ENCODE data around the gene NDUFAF8. TPM values are rescaled to one million over a fixed set of nuclear protein-coding genes. Genes with fewer than 3 reads are reported as not detected.

Gene NDUFAF8
- total and polyA plus RNA-seq, 10 of the 15 experiments (the other 5 are each of a cell fraction or from before 2014, with no cell fraction given), result 22.0 to 307 (median 106) TPM

DNA sequence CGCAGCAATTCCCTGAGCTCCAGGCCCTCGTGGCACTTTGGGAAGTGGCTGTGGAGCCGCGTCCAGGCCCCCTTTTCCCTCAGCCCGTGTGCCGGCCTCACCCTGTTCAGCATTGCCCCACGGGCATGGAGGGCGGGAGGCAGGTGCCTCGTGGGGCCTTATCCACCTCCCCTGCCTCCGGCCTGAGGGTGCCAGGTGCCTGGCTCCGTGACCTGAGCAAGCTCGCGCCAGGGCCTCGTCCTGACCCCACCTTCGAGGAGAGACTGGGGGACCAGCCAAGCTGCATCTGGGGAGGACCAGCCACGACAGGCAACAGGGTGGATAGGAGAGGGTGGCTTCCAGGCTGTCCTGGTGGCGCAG, 46.1 kb upstream of the NDUFAF8 start:
- POLR2A ChIA-PET, result no interaction called here

More for the DNA sequence above, 46.1 kb upstream of the NDUFAF8 start:
- Histone ChIP-seq H3K4me2 (ENCODE audit: control insufficient read depth, insufficient read depth) (no peak overlapping the region), H3K9ac (ENCODE audit: control insufficient read depth, insufficient read depth, low read length) (no peak overlapping the region), H3K27me3 (replicated peaks in 1 of 2; ENCODE audit: control insufficient read depth in 2 of 2, insufficient read depth in 2 of 2, low read length in 1 of 2) (no peaks in the 10 kb centered on the region), H3K4me1 (ENCODE audit: control insufficient read depth, insufficient read depth, low read length) (peaks cover 3% of the 10 kb centered on the region; the same call in 1 of the 2 replicates), H2AFZ (ENCODE audit: control insufficient read depth, low read depth, low read length) (no peak overlapping the region), H3K27ac (ENCODE audit: control insufficient read depth, insufficient read depth) (no peak overlapping the region), H3K4me3 (no peak overlapping the region), H3K36me3 (ENCODE audit: control insufficient read depth in 2 of 2, insufficient read depth in 2 of 2, low read length in 1 of 2) (peaks cover 0 to 5% of the 10 kb centered on the region in 2 experiments; a peak in 2 of 4 replicates), H3K79me2 (ENCODE audit: control insufficient read depth, insufficient read depth, low read length) (no peaks in the 10 kb centered on the region), H4K20me1 (ENCODE audit: control insufficient read depth, insufficient read depth) (no peaks in the 10 kb centered on the region), H3K9me3 (replicated peaks; ENCODE audit: control insufficient read depth, insufficient read depth, low read length) (no peaks in the 10 kb centered on the region)
- WGBS (ENCODE audit: insufficient coverage, insufficient replicate concordance, low lambda C conversion rate, missing lambda C conversion rate), result 79% methylated on average over 12 of the region's 17 CpGs
- in situ Hi-C loops (cut with MboI), result no loop called here
- BruUV-seq (replicated peaks), result no TSS peak
- FAIRE-seq (no peak), DNase-seq (ENCODE audit: low read depth, low spot score) (no peak), ATAC-seq (no peak)
- SMC1A ChIA-PET (ENCODE audit: uncharacterized antibody, unreplicated experiment), result no interaction called here
- CTCF ChIA-PET, result no interaction called here
- TF ChIP-seq GATAD2B (conservative IDR thresholded peaks at IDR 0.05; ENCODE audit: low read depth) (no peak), BACH1 (IDR thresholded peaks at IDR 0.05; ENCODE audit: borderline replicate concordance) (no peak), SMARCA5 (IDR thresholded peaks at IDR 0.05) (no peak), CHD1 (IDR thresholded peaks at IDR 0.05; ENCODE audit: low read depth, low read length) (no peak), MLLT1 (IDR thresholded peaks at IDR 0.05) (no peak), FOXK2 (IDR thresholded peaks at IDR 0.05) (no peak), KLF5 (IDR thresholded peaks at IDR 0.05; ENCODE audit: partially characterized antibody) (no peak), MTA3 (IDR thresholded peaks at IDR 0.05; ENCODE audit: borderline replicate concordance, low read length) (no peak), NFYB (IDR thresholded peaks at IDR 0.05; ENCODE audit: insufficient read depth, low read depth, low read length) (no peak), TARDBP (IDR thresholded peaks at IDR 0.05; ENCODE audit: borderline replicate concordance) (no peak), CREM (IDR thresholded peaks at IDR 0.05; ENCODE audit: low read depth) (no peak), CBX3 (IDR thresholded peaks at IDR 0.05; ENCODE audit: borderline replicate concordance, low read depth) (no peak), TAF1 (IDR thresholded peaks at IDR 0.05; ENCODE audit: borderline replicate concordance, low read depth, low read length) (no peak)
- TF ChIP-seq, protein P1, sequence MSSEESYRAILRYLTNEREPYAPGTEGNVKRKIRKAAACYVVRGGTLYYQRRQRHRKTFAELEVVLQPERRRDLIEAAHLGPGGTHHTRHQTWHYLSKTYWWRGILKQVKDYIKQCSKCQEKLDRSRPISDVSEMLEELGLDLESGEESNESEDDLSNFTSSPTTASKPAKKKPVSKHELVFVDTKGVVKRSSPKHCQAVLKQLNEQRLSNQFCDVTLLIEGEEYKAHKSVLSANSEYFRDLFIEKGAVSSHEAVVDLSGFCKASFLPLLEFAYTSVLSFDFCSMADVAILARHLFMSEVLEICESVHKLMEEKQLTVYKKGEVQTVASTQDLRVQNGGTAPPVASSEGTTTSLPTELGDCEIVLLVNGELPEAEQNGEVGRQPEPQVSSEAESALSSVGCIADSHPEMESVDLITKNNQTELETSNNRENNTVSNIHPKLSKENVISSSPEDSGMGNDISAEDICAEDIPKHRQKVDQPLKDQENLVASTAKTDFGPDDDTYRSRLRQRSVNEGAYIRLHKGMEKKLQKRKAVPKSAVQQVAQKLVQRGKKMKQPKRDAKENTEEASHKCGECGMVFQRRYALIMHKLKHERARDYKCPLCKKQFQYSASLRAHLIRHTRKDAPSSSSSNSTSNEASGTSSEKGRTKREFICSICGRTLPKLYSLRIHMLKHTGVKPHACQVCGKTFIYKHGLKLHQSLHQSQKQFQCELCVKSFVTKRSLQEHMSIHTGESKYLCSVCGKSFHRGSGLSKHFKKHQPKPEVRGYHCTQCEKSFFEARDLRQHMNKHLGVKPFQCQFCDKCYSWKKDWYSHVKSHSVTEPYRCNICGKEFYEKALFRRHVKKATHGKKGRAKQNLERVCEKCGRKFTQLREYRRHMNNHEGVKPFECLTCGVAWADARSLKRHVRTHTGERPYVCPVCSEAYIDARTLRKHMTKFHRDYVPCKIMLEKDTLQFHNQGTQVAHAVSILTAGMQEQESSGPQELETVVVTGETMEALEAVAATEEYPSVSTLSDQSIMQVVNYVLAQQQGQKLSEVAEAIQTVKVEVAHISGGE (CRISPR knock-in tag; IDR thresholded peaks at IDR 0.05), result no peak
- TF ChIP-seq, protein P2, sequence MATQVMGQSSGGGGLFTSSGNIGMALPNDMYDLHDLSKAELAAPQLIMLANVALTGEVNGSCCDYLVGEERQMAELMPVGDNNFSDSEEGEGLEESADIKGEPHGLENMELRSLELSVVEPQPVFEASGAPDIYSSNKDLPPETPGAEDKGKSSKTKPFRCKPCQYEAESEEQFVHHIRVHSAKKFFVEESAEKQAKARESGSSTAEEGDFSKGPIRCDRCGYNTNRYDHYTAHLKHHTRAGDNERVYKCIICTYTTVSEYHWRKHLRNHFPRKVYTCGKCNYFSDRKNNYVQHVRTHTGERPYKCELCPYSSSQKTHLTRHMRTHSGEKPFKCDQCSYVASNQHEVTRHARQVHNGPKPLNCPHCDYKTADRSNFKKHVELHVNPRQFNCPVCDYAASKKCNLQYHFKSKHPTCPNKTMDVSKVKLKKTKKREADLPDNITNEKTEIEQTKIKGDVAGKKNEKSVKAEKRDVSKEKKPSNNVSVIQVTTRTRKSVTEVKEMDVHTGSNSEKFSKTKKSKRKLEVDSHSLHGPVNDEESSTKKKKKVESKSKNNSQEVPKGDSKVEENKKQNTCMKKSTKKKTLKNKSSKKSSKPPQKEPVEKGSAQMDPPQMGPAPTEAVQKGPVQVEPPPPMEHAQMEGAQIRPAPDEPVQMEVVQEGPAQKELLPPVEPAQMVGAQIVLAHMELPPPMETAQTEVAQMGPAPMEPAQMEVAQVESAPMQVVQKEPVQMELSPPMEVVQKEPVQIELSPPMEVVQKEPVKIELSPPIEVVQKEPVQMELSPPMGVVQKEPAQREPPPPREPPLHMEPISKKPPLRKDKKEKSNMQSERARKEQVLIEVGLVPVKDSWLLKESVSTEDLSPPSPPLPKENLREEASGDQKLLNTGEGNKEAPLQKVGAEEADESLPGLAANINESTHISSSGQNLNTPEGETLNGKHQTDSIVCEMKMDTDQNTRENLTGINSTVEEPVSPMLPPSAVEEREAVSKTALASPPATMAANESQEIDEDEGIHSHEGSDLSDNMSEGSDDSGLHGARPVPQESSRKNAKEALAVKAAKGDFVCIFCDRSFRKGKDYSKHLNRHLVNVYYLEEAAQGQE (IDR thresholded peaks at IDR 0.05; ENCODE audit: low read depth, low read length), result no peak
- TF ChIP-seq, protein P3, sequence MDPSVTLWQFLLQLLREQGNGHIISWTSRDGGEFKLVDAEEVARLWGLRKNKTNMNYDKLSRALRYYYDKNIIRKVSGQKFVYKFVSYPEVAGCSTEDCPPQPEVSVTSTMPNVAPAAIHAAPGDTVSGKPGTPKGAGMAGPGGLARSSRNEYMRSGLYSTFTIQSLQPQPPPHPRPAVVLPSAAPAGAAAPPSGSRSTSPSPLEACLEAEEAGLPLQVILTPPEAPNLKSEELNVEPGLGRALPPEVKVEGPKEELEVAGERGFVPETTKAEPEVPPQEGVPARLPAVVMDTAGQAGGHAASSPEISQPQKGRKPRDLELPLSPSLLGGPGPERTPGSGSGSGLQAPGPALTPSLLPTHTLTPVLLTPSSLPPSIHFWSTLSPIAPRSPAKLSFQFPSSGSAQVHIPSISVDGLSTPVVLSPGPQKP (IDR thresholded peaks at IDR 0.05; ENCODE audit: low read depth, low read length), result no peak
- intact Hi-C loops (cut with micrococcal nuclease; ENCODE audit: unreplicated experiment), result no loop called here
- RAD21 ChIA-PET (ENCODE audit: unreplicated experiment), result no interaction called here

Measured in GM12878 (cell line).